AG09319 (cell line): ENCODE results near the gene DNAJB5.

ENCODE experiments used
- DNase-seq: peaks from one replicate; pipeline ENCODE4 v3.0.0-alpha.2; 2010; ENCODE audit warnings: low read depth; ENCODE audit errors: extremely low read depth
- CTCF ChIP-seq: IDR thresholded peaks from 2 replicates; pipeline ENCODE4 v1.5.1; 2011; ENCODE audit warnings: low read depth, mild to moderate bottlenecking, inconsistent platforms, low read length, moderate library complexity

The DNAJB5 gene

GRCh38 chr9:35027860-35028259 lies 38.3 kb downstream of the DNAJB5 start:
- no peak for TF ChIP-seq CTCF
- no peak for DNase-seq

- no peak for TF ChIP-seq CTCF
- no peak for DNase-seq
Measured at GRCh38 chr9:35028341-35028740, 38.8 kb downstream of the DNAJB5 start.

- no peak for TF ChIP-seq CTCF
- no peak for DNase-seq
Measured at GRCh38 chr9:35029241-35029640, 39.7 kb downstream of the DNAJB5 start.

GRCh38 chr9:35029852-35030251 lies 40.3 kb downstream of the DNAJB5 start:
- TF ChIP-seq CTCF, result no peak

GRCh38 chr9:35033101-35033500 lies 43.6 kb downstream of the DNAJB5 start:
- no peak for TF ChIP-seq CTCF
- DNase-seq, result no peak

More at GRCh38 chr9:35029852-35030251, 40.3 kb downstream of the DNAJB5 start:
- no peak for DNase-seq

GRCh38 chr9:35035851-35036701 lies 46.5 kb downstream of the DNAJB5 start:
- TF ChIP-seq CTCF, result no peak; the same call in none of the 2 replicates
- no peak for DNase-seq

GRCh38 chr9:35042081-35042604 lies 52.6 kb downstream of the DNAJB5 start:
- TF ChIP-seq CTCF, result no peak
- DNase-seq, result no peak
